Measurements from ENCODE around the gene DDX41.

Gene DDX41

DNA sequence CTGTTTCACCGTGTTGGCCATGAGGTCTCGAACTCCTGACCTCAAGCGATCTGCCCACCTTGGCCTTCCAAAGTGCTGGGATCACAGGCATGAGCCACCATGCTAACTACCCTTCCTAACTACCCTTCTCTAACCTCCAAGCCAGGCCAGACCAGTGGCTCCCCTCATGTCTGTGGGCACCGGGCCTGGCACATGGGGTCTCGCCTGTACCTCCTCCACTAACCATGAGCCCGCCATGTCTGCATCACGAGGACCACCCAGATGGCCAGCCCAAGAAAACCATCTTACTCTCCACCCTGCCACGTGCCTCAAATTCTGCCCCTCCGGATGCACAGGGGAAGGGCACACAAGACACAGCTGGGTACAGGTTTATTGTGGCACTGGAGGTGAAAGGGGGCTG, 33.7 kb downstream of the DDX41 start:
- no peak for DNase-seq

DNA sequence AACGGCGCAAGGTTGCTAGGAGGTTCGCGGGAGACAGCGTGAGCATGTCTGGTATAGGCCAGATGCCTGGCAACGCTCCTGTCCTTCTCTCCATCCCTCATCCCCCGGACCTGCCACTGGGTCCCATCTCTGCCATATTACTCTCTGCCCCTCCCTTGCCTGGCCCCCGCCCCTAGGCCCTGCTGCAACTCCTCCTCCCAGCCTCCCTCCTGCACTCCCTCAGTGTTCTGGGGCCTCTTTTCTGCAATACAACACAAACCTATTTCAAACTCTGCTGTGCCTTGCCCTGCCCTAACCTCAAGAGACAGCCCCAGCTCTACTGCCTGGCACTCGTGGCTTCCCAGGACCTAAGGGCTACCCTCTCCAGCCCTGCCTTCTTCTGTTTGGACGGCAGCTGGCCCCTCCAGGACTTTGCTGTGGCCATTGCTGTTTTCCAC, 34.4 kb downstream of the DDX41 start:
- no peak for DNase-seq

DNA sequence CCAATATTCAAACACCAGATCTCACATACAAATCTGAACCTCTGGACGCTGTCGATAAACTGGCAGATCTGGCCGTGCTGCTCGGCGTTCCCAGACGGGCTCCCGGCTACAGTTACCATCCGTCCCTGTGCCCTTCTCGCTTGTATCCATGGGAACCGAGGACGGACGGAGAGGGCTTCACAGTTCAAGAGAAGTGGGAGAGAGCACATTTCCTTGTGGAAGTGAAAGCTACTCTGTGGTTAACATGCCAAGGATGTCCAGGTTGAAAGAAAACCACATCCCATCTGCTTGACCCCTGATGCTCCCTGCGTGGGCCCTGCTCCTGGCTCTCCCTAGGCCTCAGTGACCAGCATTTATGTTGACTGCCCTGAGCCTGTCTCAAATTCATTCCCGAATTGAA, 37.0 kb downstream of the DDX41 start:
- DNase-seq: no peak

DNA sequence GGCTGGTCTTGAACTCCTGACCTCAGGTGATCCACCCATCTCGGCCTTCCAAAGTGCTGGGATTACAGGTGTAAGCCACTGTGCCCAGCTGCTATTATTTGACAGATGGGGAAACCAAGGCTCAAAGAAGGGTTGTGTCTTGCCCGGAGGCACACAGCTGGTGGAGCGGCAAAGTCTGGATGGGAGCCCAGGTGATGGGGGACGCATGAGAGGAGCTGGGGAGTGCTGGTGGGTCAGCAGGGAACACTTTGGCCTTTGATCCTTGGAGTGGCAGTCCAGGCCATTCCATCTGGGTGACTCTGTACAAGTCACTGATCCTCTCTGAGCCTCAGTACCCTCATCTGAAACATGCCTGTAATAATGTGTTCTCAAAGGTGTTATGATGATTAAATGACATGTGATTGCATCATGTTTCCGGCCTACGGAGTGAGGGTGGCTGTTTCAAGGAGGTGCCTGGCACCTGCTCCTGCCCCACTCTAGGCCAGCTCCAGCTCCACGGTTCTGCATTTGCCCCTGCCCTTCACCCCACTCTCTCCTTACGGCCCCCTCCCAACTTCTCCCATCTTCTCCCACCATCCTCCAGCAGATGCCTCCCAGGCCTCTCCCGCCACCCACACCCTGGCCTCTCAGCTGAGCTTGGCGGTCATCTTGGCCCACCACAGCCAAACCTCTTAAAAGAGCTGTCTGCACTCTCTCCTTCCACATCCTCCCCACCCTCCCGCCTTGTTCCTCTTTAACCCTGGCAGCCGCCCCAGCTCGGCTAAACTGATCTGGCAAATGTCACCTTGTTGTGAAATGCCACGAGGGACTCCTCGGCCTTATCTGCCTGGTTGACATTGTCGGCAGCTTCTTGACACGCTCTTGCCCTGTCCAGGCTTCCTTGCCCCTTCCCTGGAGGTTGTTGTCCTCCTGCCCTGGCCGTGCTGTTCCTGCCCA, 37.8 kb downstream of the DDX41 start:
- DNase-seq: peak; percentile 27

DNA sequence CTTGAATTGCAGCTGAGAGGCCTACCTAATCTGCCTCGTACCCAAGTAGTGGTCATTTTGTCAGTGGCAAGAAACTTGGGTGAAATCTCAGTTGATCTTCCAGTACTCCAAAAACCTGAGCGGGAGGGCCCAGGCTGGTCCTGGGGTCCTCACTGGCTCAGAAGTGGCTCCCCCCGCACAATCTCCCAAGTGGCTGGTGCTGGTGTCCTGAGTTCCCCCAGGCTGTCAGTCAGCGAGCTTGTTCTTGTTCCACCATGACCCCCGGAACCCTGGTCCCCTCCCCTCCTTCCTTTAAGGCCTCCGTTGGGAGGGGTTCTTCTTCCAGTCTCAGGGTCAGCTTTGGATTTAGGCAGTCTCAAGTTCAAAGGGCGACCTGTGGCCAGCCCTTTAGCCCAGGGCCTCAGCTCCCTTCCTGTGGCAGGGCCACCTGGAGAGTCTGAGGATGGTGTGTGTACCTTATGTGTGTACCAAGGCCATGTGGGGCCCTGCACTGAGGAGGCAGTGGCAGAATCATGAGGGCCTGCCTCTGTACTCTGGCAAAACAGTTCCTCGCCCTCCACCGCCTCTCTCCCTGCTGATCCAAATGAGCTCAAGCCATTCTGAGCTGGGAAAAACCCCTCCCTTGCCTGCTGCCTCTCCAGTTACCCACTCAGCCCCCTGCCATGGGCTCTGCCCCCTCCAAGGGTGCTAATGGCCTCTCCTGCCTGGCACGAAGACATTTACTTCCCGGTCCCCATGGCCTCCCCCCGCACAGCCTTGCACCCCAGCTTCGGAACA, 38.9 kb downstream of the DDX41 start:
- DNase-seq: no peak

DNA sequence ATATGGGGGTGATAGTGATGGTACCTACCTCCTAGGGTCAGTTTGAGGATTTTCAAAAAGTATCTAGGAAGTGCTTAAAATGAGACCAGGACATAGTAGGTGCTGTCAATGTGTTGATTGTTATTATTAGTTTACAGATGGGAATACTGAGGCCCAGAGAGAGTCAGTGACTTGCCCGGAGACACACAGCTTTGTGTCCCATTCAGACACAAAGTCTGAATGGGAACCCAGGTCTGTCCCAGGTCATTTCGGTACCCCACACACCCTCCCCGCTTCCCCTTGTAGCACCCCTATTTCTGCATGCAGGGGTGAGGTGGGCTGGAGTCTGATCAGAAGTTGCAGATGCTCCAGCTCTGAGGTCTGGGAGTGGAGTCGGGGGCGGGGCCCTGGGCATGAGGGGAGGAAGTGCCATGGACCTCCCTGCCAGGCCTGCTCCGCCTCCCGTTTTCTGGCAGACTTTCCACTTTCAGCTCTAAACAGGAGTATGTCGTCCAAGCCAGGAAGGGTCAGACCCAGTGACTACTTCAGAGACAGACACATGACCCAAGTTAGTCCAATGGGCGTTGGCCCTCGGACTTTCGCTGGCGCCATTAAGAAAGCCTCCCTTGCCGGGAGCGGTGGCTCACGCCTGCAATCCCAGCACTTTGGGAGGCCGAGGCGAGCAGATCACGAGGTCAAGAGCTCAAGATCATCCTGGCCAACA, 40.1 kb downstream of the DDX41 start:
- no peak for DNase-seq

DNA sequence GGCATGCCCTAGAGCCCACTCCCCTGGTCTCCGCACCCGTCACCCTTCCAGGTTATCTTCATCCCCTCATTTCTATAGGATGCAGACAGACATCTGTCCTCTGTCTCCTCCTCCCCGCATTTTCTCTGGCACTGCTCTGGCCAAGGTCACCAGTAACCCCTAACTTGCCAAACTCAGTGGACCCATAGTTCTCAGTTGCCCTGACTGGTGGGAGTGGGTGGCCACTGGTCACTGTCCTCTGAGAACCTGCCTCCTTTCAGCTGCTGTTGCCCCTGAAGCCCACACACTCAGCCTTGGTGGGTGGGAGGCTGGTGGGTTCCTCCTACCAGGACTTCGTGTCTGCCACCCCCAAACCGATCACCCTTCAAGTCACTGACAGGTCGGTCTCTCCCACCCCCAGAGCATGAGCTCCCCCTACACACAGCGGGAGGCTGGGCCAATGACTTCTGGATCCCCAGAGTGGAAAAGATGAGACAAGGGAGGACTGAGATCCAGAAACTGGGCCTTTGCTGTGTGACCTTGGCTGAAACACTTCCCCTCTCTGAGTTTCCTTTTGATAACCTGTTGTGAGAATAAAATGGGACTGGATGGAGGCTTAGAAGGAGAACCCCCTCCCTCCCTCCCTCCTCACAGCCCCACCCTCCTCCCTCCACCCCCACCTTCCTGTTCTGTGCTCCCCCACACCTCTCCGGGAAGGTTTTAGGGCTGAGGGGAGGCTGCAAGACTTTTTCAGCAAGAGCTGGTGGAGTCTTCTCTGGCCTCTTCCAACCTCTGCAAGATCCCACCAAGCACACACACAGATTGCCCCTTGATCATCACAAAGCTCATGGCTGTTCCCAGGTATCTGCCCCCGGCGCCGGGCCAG, 41.0 kb downstream of the DDX41 start:
- no peak for DNase-seq

DNA sequence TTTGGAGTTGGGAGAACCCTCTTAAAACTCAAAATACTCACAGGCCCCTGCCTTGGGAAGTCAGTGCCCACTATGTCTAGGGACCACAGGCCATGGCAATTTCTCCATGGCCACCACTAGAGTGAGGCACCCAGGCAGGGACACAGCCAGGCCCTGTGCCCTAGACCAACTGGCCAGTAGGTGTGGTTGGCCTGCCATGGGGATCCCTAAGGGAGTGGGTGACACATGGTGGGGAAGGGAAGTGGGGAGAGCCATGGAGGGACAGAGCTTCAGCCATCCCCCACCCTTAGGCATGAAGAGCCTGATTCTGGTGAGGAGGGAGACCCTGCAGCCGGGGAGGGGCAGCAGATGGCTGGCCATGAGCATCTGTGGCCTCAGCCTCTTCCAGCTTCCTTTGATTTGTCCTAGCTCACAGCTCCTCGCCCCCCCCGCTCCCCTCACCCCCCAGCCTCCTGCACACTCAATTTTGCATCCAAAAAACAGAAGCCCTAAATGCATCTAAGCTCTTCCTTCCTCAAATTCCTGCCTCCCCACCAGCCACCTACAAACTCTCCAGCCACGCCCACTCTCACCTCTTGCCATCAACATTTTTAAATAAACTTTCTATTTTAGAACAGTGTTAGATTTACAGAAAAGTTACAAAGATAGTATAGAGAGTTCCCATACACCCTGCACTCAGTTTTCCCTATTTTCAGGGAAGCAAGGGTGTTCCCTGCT, 41.8 kb downstream of the DDX41 start:
- no peak for DNase-seq

DNA sequence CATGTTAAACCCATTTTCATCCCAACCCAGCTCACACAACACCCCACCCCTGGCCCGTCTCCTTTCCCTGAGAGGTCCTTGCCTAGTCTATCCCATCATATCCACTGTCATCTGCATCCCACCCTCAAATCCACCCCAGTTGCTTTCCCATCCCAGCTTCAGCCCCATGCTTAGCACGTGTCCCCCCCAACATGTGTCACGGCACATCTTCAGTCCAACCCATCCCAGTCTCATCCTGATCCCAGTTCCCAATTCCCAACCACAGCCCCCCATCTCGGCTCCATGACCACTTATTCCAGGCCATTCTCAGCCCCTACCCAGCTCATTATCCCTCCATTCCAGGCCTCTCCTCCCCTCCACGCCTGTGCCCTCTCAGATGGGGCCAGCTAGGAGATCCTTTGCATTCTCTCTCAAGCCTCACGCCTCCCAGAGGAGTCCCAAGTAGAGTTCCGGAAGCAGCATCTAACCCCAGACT, 42.7 kb downstream of the DDX41 start:
- no peak for DNase-seq

DNA sequence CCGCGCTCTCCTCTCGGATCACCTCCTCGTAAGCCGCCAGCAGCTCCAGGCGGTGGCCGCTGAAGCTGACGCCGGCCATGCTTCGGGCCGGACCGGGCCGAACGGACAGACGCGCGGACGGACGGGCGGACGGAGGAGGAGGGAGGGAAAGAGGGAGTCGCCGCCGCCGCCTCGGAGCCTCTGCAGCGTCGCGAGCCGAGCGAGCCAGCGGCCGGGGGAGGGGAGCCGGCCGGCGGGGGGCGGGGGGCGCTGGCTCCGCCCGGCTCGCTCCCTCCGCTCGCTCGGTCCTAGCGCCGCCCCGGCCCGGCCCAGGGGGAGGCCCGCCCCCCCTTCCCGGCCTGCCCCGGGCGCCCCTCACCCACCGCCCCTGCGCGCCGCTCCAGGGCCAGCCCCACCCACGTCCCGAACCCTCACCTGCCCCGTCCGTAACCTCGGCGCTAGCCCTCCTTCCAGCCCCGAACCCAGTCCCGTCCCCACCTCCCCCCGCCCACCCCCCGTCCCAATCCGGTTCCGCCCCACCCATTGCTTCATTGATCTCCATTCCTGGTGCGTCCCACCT, 43.2 kb downstream of the DDX41 start, which contains the start of gene DBN1:
TSS of gene DBN1 (minus strand) at position 192 of the 559 bp plus-strand sequence. CDS start at position 79, 113 bp downstream.
- DNase-seq: no peak

DNA sequence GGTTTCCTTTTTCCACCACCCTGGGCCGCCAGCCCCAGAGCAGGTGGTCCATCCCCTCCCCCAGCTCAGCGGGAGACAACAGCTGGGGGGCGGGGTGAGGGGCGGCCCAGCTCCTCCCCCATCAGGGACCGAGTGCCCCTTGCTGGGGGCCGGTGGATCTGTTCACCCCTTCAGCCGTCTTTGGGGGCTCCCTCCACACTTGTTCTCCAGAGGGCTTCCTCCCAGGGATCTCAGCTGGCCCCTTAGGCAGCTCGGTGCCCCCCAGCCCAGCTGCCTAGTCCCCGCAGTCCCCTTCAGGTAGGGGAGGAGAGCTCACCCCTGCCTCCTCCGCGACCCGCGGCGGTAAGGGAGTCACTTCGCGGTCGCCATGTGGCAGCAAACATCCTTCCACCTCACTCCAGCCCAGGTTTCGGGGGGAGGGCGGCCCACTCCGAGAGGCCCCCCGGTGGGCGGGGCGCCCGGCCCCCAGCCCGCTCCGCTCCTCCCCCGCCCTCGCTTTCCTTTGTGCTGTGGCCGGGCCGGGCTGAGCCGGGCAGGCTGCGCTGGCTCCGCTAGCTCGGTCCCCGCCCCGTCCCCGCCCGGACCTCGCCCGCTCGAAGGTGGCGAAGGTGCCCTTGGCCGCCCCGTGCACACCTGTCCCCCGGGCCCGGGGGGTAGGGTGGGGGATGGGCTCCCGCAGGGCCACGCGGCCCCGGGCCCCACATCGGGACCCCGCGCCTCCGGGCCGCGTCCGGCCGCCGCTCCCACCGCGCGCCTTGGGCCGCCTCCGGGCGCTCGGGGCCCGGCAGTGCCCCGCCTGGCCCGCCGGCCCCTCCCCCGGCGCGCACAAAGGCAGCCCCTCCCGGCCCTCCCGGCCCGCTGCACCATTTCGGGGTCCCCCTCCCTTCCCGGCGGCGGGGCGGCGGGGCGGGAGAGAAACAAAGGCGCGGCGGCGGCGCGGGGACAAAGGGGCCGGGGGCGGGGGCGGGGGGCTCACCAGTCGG, 44.0 kb downstream of the DDX41 start:
- peak; percentile 42 for DNase-seq

DNA sequence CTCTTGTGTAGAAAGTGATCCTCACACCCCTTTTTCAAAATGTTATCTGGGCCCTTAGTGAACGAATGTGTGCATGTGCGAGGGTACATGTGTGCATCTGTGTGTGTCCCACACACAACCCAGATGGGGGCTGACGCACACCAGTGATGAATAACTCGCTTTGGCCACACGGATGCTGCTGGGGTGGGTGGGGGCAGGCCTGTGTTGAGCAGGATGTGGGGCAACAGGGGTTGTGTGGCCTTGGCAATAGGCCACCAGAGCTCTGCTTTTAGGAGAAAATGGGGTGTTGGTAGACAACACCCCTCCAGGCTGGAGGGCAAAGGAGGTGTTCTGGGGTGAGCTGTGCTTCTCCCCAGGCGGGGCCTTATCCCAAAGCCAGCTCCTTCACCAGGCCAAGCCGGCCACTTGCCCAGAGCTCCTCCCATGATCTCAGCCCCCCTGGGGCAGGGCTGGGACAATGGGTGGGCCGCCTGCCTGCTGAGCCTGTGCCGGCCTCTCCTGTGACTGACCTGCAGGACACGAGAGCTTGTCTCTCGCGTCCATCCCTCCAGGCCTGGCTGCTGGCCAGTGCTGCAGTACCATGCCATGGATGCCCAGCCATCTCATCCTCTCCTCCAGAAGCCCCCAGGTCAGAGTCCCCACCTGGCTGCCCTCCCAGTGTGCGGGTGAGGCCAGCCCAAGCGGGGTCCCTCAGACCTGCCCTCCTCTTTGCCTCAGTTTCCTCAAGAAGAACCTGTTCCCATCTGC, 45.0 kb downstream of the DDX41 start:
- DNase-seq: no peak

DNA sequence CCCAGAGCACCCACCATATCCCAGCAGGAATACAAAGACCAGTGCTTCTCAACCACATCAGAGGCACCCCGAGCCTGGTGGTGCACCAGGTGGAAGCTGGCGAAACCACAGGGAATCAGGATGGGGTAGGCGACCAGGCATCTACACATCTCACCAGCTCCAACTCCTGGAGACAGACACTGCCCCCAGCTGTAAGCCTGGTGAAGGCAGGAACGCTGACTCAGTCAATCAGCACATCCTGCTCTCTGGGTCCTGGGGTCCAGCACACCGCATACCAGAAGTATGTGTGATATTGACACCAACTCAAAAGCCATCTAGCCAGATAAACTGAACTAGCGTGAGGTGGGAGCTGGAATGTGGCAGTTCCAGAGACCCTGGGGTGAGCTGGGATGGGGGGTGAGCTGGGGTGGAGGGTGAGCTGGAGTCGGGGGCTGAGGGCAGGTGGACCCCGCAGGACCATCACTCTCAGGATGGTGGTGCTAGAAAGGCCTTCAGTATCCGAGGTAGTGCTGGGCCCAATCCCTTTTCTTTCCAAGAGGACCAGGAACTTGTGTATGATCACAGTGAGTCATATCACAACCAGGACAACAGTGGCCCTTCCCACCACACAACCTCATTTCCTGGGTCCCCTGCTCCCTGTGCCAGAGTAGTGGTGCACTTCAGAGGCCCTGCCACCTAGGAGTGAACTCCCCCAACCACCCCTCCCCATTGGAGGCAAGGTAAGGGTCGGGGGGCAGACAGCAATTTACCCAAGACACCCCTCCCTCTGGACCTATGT, 45.8 kb downstream of the DDX41 start:
- no peak for DNase-seq

DNA sequence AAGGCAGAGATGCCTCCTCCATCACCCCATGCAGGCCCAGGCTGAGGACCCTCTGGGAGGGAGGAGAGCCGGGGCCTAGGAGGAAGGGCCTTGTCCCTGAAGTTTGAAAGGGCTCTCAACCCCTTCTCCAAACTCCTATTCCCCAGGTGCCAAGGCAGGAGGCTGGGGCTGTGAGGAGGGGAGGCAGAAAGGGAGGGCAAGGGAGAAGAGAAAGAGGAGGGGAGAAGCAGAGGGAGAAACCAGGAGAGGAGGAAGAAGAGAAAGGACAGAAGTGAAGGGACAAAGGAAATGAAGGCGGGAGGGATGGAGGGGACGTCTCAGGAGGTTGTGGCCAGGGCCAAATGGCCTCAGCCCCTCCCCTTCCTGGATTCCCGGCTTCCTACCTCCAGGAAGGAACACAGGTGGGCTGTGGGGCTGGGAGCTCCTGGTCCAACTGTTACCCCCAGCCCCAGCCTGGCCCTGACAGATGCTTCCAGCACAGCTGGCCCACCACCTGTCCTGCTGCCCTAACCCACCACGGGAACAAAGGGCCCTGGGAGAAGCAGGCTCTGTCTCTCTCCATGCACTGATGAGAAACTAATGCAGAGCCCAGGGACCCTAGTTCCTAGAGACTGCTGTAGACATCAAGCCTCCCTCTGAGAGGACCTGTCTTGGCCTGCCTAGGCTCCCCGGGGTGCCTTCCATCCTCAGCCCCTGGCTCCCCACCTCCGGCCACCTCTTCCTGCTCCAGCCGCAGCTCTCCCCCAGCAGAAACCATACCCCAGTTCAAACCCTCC, 46.8 kb downstream of the DDX41 start:
- DNase-seq: no peak

DNA sequence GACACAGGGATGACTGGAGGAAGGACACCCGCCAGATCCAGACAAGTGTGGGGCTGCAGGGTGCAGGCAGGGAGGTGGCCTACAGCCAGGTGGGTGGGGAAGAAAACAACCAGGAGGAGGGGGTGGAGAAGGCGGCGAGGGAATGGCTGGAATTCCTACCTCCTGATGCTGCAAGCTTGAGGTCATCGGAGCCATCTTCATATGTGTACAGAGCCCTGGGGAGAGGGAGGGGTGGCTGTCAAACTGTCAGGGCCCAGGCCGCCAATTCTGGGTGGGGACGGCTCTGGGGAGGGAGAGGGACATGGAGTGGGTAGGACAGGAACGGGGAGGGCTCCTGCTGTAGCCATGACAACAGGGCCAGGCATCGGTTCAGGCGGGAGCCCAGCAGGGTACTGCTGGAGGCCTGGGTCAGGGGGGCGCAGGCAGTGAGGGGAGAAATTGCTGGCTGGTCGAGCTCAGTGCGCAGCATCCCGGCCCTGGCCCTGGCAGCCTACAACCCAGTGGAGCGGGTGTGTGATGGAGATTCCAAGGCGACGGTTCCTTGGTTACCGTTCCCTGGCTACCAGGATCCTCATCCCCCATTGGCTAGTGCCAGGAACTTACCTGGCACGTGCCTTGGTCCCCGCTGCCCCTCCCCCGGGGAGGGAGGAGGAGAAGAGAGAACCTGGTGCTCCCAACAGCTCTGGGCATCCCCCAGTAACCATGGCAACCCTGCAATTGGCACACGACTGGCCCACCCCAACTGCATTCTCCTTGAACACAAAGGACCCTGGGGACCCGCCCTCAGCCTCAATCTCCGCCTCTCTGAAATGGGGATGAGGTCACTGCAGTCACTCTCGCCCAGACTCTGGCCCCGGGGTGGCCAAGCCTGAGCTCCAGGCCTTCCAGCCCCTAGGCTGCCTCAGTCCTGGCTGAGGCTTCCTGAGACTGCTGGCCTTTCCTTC, 47.8 kb downstream of the DDX41 start:
- no peak for DNase-seq

DNA sequence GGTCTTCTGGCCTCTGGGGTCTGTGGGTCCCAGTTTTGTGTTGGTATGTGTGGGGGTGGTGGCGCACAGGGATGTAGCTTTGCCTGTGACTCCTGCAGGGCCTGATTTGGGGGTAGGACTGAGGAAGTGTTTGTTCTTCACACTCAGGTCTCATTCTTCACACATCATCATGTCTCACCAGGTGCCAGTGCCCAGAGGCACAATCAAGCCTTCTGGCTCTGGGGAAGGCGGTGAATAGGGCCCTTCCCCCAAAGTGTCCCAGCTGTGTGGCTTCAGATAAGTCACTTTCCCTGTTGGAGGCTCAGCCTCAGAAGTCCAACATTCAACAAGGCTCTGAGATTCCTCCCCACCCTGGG, 48.5 kb downstream of the DDX41 start:
- no peak for DNase-seq
